GM19468 (cell line): ENCODE results near the gene ITCH.
"Not testable (repeated sequence)": the region's sequence is repeated elsewhere in the genome, so short reads cannot be mapped to it uniquely, and the experiment has no call there.

Experiments used
- ATAC-seq: cut with Tn5 transposase; IDR thresholded peaks from one replicate; pipeline ENCODE4 v1.9.1; 2021; ENCODE audit warnings: mild to moderate bottlenecking, moderate library complexity, moderate number of reproducible peaks; ENCODE audit not compliant: unreplicated experiment; ENCODE audit errors: extremely low read depth

The ITCH gene

DNA sequence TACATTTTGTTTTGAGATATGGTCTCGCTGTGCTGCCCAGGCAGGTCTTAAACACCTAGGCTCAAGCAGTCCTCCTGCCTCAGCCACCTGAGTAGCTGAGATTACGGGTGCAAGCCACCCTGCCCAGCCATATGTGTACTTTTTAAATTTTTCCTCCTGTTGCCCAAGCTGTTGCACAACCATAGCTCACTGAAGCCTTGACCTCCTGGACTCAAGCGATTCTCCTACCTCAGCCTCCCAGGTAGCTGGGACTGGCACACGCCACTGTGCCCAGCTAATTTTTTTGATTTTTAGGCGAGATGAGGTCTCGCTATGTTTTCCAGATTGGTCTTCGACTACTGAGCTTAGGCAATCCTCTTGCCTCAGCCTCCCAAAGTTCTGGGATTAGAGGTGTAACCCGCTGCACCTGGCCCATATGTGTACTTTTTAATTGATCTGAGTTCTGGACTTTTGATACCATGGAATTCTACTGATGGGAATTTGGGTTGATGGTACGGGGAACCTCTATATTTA lies 44.9 kb downstream of the ITCH start:
- ATAC-seq: no peak

GRCh38 chr20:34410336-34410735 lies 47.3 kb downstream of the ITCH start:
- no peak for ATAC-seq

GRCh38 chr20:34412453-34412852 lies 49.4 kb downstream of the ITCH start:
- ATAC-seq: no peak

- not testable (repeated sequence) for ATAC-seq
Measured at GRCh38 chr20:34414525-34414924, 51.5 kb downstream of the ITCH start.

- ATAC-seq: no peak
Measured at GRCh38 chr20:34415079-34415478, 52.0 kb downstream of the ITCH start.

- no peak for ATAC-seq
Measured at GRCh38 chr20:34420146-34420545, 57.1 kb downstream of the ITCH start.

DNA sequence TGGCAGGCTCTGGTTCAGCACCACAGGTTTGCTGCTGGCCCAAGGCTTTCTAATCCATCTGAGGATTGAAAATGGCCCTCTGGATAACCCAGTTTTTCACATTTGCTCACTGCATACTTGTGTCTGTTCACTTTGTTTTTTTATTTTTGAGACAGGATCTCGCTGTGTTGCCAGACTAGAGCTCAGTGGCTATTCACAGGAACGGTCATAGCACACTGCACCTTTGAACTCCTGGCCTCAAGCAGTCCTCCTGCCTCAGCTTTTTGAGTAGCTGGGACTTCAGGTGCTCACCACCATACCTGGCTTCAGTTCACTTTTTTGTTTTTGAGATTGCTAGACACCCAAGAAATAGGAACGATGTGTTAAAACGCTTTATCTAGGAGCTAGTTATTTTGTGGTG lies 57.9 kb downstream of the ITCH start:
- no peak for ATAC-seq

- ATAC-seq: no peak
Measured at GRCh38 chr20:34421766-34422466, 58.8 kb downstream of the ITCH start.

DNA sequence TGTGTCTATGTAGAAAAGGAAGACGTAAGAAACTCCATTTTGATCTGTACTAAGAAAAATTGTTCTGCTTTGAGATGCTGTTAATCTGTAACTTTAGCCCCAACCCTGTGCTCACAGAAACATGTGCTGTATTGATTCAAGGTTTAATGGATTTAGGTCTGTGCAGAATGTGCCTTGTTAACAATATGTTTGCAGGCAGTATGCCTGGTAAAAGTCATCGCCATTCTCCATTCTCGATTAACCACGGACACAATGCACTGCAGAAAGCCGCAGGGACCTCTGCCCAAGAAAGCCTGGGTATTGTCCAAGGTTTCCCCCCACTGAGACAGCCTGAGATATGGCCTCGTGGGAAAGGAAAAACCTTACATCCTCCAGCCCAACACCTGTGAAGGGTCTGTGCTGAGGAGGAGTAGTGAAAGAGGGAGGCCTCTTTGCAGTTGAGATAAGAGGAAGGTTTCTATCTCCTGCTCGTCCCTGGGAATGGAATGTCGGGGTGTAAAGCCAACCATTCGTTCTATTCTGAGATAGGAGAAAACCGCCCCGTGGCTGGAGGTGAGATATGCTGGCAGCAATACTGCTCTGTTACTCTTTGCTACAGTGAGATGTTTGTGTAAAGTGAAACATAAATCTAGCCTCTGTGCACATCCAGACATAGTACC lies 62.1 kb downstream of the ITCH start:
- not testable (repeated sequence) for ATAC-seq

DNA sequence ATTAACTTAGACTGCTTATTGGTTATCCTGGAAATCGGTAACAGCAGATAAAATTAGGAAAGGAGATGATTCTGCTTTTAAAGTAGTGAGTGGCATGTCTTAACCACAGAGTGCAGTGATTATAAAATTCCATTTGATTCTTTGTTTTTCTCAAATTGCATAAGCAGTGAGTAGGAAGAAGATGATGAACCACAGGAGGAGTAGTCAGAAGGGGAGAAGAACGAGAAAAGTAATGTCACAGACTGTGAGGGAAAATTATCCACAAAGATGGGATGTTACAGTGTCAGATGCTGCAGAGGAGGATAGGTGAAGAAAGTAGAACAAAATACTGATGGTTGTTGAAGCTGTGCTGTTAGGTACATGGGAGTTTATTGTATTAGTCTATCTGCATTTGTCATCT lies 63.0 kb downstream of the ITCH start:
- ATAC-seq: no peak

DNA sequence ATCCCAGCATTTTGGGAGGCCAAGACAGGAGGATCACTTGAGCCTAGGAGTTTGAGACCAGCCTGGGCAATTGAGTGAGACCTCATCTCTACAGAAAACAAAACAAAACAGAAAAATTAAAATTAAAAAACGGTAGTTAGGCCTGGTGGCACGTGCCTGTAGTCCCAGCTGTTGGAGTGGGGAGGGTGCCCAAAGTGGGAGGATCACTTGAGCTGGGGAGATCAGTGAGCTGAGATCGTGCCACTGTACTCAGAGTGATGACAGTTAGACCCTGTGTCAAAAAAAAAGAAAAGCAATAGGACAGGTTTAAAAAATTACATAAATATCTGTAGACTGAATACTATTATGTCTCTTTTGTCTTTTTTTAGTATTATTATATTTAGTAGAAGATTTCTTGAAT lies 64.3 kb downstream of the ITCH start:
- no peak for ATAC-seq

- no peak for ATAC-seq
Measured at GRCh38 chr20:34427784-34428183, 64.7 kb downstream of the ITCH start.

DNA sequence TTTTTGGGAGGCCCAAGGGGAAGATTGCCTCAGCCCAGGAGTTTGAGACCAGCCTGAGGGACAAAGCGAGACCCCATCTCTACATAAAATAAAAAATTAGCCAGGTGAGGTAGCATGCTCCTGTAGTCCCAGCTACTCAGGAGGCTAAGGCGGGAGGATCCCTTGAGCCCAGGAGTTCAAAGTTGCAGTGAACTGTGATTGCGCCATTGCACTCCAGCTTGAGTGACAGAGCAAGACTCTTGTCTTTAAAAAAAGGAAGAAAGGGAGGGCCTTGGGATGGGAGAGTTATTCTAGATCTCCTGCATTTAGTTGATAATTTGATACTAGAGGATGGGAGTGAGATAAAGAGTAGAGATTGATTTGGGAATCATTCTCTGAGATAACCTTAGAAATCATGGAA lies 68.1 kb downstream of the ITCH start:
- ATAC-seq: no peak

GRCh38 chr20:34432663-34433062 lies 69.6 kb downstream of the ITCH start:
- not testable (repeated sequence) for ATAC-seq

GRCh38 chr20:34433391-34433790 lies 70.3 kb downstream of the ITCH start:
- ATAC-seq: no peak

GRCh38 chr20:34435589-34435988 lies 72.5 kb downstream of the ITCH start:
- no peak for ATAC-seq

DNA sequence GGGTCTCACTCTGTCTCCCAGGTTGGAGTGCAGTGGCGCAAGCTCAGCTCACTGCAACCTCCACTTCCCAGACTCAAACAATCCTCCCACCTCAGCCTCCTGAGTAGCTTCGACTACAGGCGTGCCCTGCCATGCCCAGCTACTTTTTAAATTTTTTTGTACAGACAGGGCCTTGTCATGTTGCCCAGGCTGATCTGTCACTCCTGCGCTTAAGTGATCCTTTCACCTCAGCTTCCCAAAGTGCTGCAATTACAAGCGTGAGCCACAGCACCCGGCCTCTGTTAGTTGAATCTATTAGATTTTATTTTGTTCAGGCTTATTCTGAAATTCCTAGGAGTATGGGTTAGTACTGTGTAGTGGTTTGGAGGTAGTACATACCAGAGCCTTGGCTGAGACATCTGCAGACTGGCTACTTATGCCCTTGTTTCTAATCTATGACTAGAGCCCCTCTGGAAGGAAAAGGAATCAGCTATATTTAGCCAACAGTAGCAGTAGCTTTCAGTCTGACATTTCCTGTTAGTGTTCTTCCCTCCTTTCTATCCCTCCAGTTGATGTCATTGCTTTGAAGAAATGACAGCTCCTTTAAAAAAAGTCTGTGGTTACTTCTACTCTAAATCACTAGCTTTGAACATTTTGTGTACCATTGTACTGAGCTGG lies 74.4 kb downstream of the ITCH start:
- ATAC-seq: no peak

GRCh38 chr20:34439168-34439567 lies 76.1 kb downstream of the ITCH start:
- ATAC-seq: no peak

- not testable (repeated sequence) for ATAC-seq
Measured at GRCh38 chr20:34441423-34441822, 78.3 kb downstream of the ITCH start.

DNA sequence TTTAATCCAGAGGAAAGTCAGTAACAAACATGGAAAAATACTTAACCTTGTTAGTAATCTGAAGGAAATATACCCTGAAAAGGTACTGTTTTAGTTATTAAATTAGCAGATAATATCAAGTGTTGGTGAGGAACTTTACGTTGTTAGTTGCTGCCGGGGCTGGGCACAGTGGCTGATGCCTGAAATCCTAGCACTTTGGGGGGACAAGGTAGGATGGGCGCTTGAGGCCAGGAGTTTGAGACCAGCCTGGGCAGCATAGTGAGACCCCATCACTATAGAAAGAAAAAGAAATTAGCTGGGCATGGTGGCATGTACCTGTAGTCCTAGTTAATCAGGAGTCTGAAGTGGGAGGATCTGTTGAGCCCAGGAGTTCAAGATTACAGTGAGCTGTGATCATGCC lies 80.5 kb downstream of the ITCH start:
- ATAC-seq: no peak
